Measurements from ENCODE around the gene APC2. TPM values are rescaled to one million over a fixed set of nuclear protein-coding genes. Genes with fewer than 3 reads are reported as not detected.
A peak's percentile ranks its signal among the peaks of the same experiment; 100 is the strongest.

The APC2 gene
- total RNA-seq, 1 donor: 0.27 TPM

- no peak for DNase-seq (ENCODE audit: low read depth)
- H3K4me3 ChIP-seq (ENCODE audit: low read depth, low read length): peak overlapping the region; percentile 14
- TF ChIP-seq CTCF (IDR thresholded peaks at IDR 0.05; ENCODE audit: insufficient read depth, low read length): no peak
These were observed 61.7 kb downstream of the APC2 start for GRCh38 chr19:1511318-1512317.

GRCh38 chr19:1512671-1513498 is 63.0 kb downstream of the APC2 start, which contains the start of gene ADAMTSL5:
Gene ADAMTSL5, minus strand, starts transcription at chr19:1513019. Its CDS starts 2,076 bp downstream, at chr19:1510943.
- peak; percentile 42 for DNase-seq (ENCODE audit: low read depth)

GRCh38 chr19:1513499-1514294 is 63.8 kb downstream of the APC2 start:
- DNase-seq (ENCODE audit: low read depth): peak; percentile 52
- peak; percentile 69 for TF ChIP-seq CTCF (IDR thresholded peaks at IDR 0.05; ENCODE audit: insufficient read depth, low read length)
- peak overlapping the region; percentile 76 for H3K4me3 ChIP-seq (ENCODE audit: low read depth, low read length)

More at GRCh38 chr19:1512671-1513498, 63.0 kb downstream of the APC2 start, which contains the start of gene ADAMTSL5:
- peak; percentile 1 for TF ChIP-seq CTCF (IDR thresholded peaks at IDR 0.05; ENCODE audit: insufficient read depth, low read length)
- peak within 1 kb of the TSS; percentile 76 for H3K4me3 ChIP-seq (ENCODE audit: low read depth, low read length)

GRCh38 chr19:1514295-1514661 is 64.4 kb downstream of the APC2 start:
- H3K4me3 ChIP-seq (ENCODE audit: low read depth, low read length): no peak overlapping the region
- no peak for TF ChIP-seq CTCF (IDR thresholded peaks at IDR 0.05; ENCODE audit: insufficient read depth, low read length)
- no peak for DNase-seq (ENCODE audit: low read depth)

- TF ChIP-seq CTCF (IDR thresholded peaks at IDR 0.05; ENCODE audit: insufficient read depth, low read length): no peak
- no peak for DNase-seq (ENCODE audit: low read depth)
- no peak overlapping the region for H3K4me3 ChIP-seq (ENCODE audit: low read depth, low read length)
These were observed 65.2 kb downstream of the APC2 start for GRCh38 chr19:1514986-1515721.

All from fibroblast of the aortic adventitia (primary cell).